ENCODE measurements around the gene LSM14A.
"Not testable (repeated sequence)": the region's sequence is repeated elsewhere in the genome, so short reads cannot be mapped to it uniquely, and the experiment has no call there.

- not testable (repeated sequence) for TF ChIP-seq CTCF (conservative IDR thresholded peaks at IDR 0.05; ENCODE audit: low read length); EZH2phosphoT487 (IDR thresholded peaks at IDR 0.05; ENCODE audit: borderline replicate concordance, low read depth, low read length)
Measured at GRCh38 chr19:34253167-34253566, 80.9 kb downstream of the LSM14A start.

All from OCI-LY7 (cell line).